Ishikawa (cell line): ENCODE data around the gene ZNF804B.

Experiments used
- CREB1 ChIP-seq: IDR thresholded peaks from 2 replicates; pipeline ENCODE4 v1.6.1; 2012; ENCODE audit warnings: low read depth
- EGR1 ChIP-seq: IDR thresholded peaks from 2 replicates; pipeline ENCODE4 v1.6.1; 2012
- FOXM1 ChIP-seq: IDR thresholded peaks from 2 replicates; pipeline ENCODE4 v1.6.1; 2012; ENCODE audit warnings: low read depth, borderline replicate concordance
- MAX ChIP-seq: IDR thresholded peaks from 2 replicates; pipeline ENCODE4 v1.6.1; 2012
- NFIC ChIP-seq: IDR thresholded peaks from 2 replicates; pipeline ENCODE4 v1.6.1; 2012
- RAD21 ChIP-seq: IDR thresholded peaks from 2 replicates; pipeline ENCODE4 v1.6.1; 2012; ENCODE audit warnings: low read depth
- REST ChIP-seq: IDR thresholded peaks from 2 replicates; pipeline ENCODE4 v1.6.1; 2012; ENCODE audit warnings: low read depth, mild to moderate bottlenecking
- TAF1 ChIP-seq: IDR thresholded peaks from 2 replicates; pipeline ENCODE4 v1.6.1; 2012; ENCODE audit warnings: low read depth, mild to moderate bottlenecking
- TCF12 ChIP-seq: IDR thresholded peaks from 2 replicates; pipeline ENCODE4 v1.6.1; 2012; ENCODE audit warnings: low read depth
- TEAD4 ChIP-seq: IDR thresholded peaks from 2 replicates; pipeline ENCODE4 v1.6.1; 2012
- YY1 ChIP-seq: IDR thresholded peaks from 2 replicates; pipeline ENCODE4 v1.6.1; 2012; ENCODE audit warnings: low read depth

GRCh38 chr7:89133357-89133756 lies 373.9 kb downstream of the ZNF804B start:
- TF ChIP-seq TAF1 (no peak), REST (no peak), EGR1 (no peak), MAX (no peak), TCF12 (no peak), FOXM1 (no peak), CREB1 (no peak), RAD21 (no peak), YY1 (no peak), NFIC (no peak), TEAD4 (no peak)
